Activated CD4-positive, alpha-beta memory T cell treated with anti-CD3 and anti-CD28 coated beads for 36 hours (primary cell): ENCODE measurements around the gene SIGLEC6. TPM values are rescaled to one million over a fixed set of nuclear protein-coding genes. Genes with fewer than 3 reads are reported as not detected.

Experiments used
- CTCF ChIA-PET: fragments of 350-600 bp; sonication (Branson Sonifier 250); formaldehyde crosslinking; loops from one replicate; lab custom pipeline; 2021; ENCODE audit warnings: antibody characterized with exemption, inconsistent platforms; lab: Charles Lee
- POLR2A ChIA-PET: fragments of 350-600 bp; sonication (Branson Sonifier 250); formaldehyde crosslinking; loops from one replicate; lab custom pipeline; 2021; ENCODE audit warnings: antibody characterized with exemption; lab: Charles Lee
- DNase-seq: peaks from one replicate; pipeline ENCODE4 v3.0.0-alpha.2; 2020
- H3K27ac Mint-ChIP-seq: one replicate; pipeline ENCODE4 v1.8.0; 2021; ENCODE audit warnings: mixed read lengths
- H3K27me3 Mint-ChIP-seq: one replicate; pipeline ENCODE4 v1.8.0; 2021; ENCODE audit warnings: mixed read lengths
- H3K36me3 Mint-ChIP-seq: one replicate; pipeline ENCODE4 v1.8.0; 2021; ENCODE audit warnings: mixed read lengths
- H3K4me1 Mint-ChIP-seq: one replicate; pipeline ENCODE4 v1.8.0; 2021; ENCODE audit warnings: low read depth, mixed read lengths
- H3K4me3 Mint-ChIP-seq: one replicate; pipeline ENCODE4 v1.8.0; 2021; ENCODE audit warnings: mild to moderate bottlenecking, mixed read lengths
- H3K9me3 Mint-ChIP-seq: one replicate; pipeline ENCODE4 v1.8.0; 2021; ENCODE audit warnings: mixed read lengths
- intact Hi-C: fragments of 100-400 bp; cut with micrococcal nuclease; formaldehyde crosslinking; loops from one replicate; pipeline ENCODE4 v1.15.1; 2023
- total RNA-seq, 2 experiments: library from RNA; stranded (reverse); gene quantifications; one replicate each; pipeline ENCODE4 v1.2.3, GENCODE V29; 2021

SIGLEC6 gene
- total RNA-seq, 2 experiments from 2014 or later, result not detected

DNA sequence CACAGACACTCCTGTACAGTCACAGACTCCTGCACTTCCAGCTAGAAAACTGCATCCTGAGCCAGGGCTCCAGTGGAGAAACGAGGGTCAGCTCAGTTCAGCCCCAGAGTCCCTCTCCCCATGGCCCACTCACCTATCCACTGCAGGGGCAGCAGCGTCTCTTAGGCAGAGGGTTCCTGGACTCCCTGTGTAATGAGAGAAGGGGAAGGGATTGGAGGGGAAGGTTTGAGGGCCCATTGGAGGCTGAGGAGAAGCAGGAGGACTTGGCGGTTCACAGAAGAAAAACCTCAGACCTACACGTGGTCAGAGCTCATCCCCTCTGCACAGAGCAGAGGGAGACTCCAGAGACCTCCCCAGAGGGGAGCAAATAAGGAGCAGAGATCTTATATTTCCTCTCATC, 62.3 kb downstream of the SIGLEC6 start:
- Mint-ChIP-seq H3K27ac (no peak overlapping the region), H3K9me3 (no peaks in the 10 kb centered on the region), H3K4me3 (no peak overlapping the region), H3K27me3 (peaks cover 21% of the 10 kb centered on the region), H3K4me1 (peaks cover 32% of the 10 kb centered on the region), H3K36me3 (peaks cover 1% of the 10 kb centered on the region)
- CTCF ChIA-PET, result interaction anchor here (1.0 to 2.2 kb wide), 4 partner anchors 47 to 189 kb away, joined by 3 to 7 read pairs (median 4); no protein-coding TSS in a partner anchor
- intact Hi-C loops, result no loop called here
- no peak for DNase-seq
- POLR2A ChIA-PET, result no interaction called here

DNA sequence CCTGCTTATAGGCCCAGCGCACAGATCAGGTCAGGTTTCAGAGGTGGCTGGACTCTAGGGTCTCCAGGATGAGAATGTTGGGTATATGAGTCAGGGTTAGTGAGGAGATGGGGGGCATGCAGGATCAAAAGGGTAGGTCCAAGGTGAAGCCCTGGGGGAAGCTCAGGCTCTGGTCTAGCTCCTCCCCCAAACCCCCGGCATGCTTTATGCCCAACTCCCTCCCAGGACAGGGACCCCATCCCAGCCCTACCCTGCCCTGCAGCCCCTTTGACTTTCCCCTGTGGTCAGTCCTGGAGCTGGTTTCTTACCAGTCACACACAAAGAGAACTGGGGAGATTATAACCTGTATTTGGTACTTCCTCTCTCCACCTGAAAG, 62.9 kb downstream of the SIGLEC6 start:
- no peak for DNase-seq
- peaks cover 1% of the 10 kb centered on the region for H3K36me3 Mint-ChIP-seq
- intact Hi-C loops, result no loop called here
- ChIA-PET POLR2A (no interaction called here), CTCF (interaction anchor here (1.0 to 2.2 kb wide), 4 partner anchors 47 to 190 kb away, joined by 3 to 7 read pairs (median 4); no protein-coding TSS in a partner anchor)
- no peak overlapping the region for H3K27ac Mint-ChIP-seq
- no peaks in the 10 kb centered on the region for H3K9me3 Mint-ChIP-seq
- peaks cover 34% of the 10 kb centered on the region for H3K4me1 Mint-ChIP-seq
- no peak overlapping the region for H3K4me3 Mint-ChIP-seq
- peaks cover 22% of the 10 kb centered on the region for H3K27me3 Mint-ChIP-seq

DNA sequence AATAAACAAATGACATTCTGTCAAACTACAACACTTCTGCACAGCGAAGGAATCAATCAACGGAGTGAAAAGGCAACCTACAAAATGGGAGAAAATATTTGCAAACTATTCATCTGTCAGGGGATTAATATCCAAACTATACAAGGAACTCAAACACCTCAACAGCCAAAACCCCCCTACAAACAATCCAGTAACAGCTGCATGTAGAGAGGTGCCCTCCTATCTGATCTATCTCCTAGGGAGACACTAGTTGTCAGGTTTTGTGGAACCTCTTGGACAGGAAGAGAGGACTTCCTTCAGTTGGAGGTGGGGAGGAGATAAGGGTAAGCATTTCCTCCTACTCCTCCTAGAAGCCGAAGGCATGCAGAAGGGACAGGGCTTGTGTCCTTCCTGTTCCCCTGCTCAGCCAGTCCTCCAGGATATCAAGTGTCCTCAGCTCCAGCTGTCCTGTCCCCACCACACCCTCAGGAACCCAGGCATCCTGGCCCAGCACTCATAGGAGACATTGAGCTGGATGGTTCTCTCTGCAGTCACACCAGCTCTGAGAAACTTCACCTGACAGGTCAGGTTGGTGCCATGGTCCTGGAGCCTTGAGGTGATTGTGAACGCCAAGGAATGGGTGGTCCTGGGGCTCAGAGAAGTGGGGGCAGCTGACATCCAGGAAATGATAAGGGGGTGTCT, 63.5 kb downstream of the SIGLEC6 start:
- Mint-ChIP-seq H3K27me3 (peaks cover 27% of the 10 kb centered on the region), H3K36me3 (peaks cover 1% of the 10 kb centered on the region), H3K4me1 (peaks cover 36% of the 10 kb centered on the region), H3K9me3 (no peaks in the 10 kb centered on the region), H3K27ac (no peak overlapping the region), H3K4me3 (no peak overlapping the region)
- ChIA-PET CTCF (interaction anchor here (1.0 to 2.2 kb wide), 6 partner anchors 46 to 191 kb away, joined by 3 to 8 read pairs (median 5); no protein-coding TSS in a partner anchor), POLR2A (no interaction called here)
- intact Hi-C loops, result no loop called here
- DNase-seq, result no peak

Other genes with a start within 250 kb of the SIGLEC6 start
- under 1 TPM; 0.07 to 0.24 TPM for gene IGLON5, start 220.0 kb downstream of the SIGLEC6 start, total RNA-seq
- 1 to 10 TPM; 3.2 to 3.5 TPM for gene VSIG10L, start 189.5 kb downstream of the SIGLEC6 start, total RNA-seq
- 100 to 1,000 TPM; 190 to 193 TPM for gene ETFB, start 165.3 kb downstream of the SIGLEC6 start, total RNA-seq
- gene CLDND2, start 162.7 kb downstream of the SIGLEC6 start, total RNA-seq, result 1 to 10 TPM; 2.8 to 4.8 TPM
- gene NKG7, start 159.0 kb downstream of the SIGLEC6 start, total RNA-seq, result 100 to 1,000 TPM; 140 to 149 TPM
- gene LIM2, start 143.7 kb downstream of the SIGLEC6 start, total RNA-seq, result under 1 TPM; 0.36 to 0.64 TPM
- gene C19orf84, start 141.1 kb downstream of the SIGLEC6 start, total RNA-seq, result not detected
- gene SIGLEC10, start 114.0 kb downstream of the SIGLEC6 start, total RNA-seq, result under 1 TPM; 0.19 to 0.26 TPM
- not detected for gene SIGLEC8, start 73.2 kb downstream of the SIGLEC6 start, total RNA-seq
- not detected for gene CEACAM18, start 53.1 kb downstream of the SIGLEC6 start, total RNA-seq
- gene SIGLEC12, start 29.9 kb downstream of the SIGLEC6 start, total RNA-seq, result under 1 TPM; 0.22 to 0.24 TPM
- 1 to 10 TPM; 7.1 to 7.9 TPM for gene ZNF175, start 39.6 kb upstream of the SIGLEC6 start, total RNA-seq
- not detected for gene SIGLEC5, start 98.7 kb upstream of the SIGLEC6 start, total RNA-seq
- gene SIGLEC14, start 115.2 kb upstream of the SIGLEC6 start, total RNA-seq, result not detected
- gene SPACA6, start 161.7 kb upstream of the SIGLEC6 start, total RNA-seq, result 10 to 100 TPM in 1 of 2 experiments, 1 to 10 TPM in 1; 10.0 to 14.2 TPM
- gene HAS1, start 192.3 kb upstream of the SIGLEC6 start, total RNA-seq, result not detected
- not detected for gene FPR1, start 220.2 kb upstream of the SIGLEC6 start, total RNA-seq
- gene FPR2, start 229.5 kb upstream of the SIGLEC6 start, total RNA-seq, result not detected